WTC11 (cell line): ENCODE results near the gene CREB3L1. TPM values are rescaled to one million over a fixed set of nuclear protein-coding genes. Genes with fewer than 3 reads are reported as not detected.

Experiments
- ATAC-seq: fragments of 200-7000 bp; cut with Tn5 transposase; 2 replicates; pipeline ENCODE4 v1.10.0; 2021; ENCODE audit warnings: mild to moderate bottlenecking, moderate library complexity
- CTCF ChIA-PET: fragments of 300-600 bp; sonication (Branson Sonifier 250); formaldehyde crosslinking; loops from one replicate; lab custom pipeline; 2021; ENCODE audit warnings: antibody characterized with exemption; lab: Charles Lee
- POLR2A ChIA-PET: fragments of 350-600 bp; sonication (Branson Sonifier 250); formaldehyde crosslinking; loops from one replicate; lab custom pipeline; 2021; ENCODE audit warnings: antibody characterized with exemption; lab: Charles Lee
- DNase-seq: peaks from one replicate; pipeline ENCODE4 v3.0.0; 2021; ENCODE audit warnings: low spot score
- H3K27ac Mint-ChIP-seq: 2 replicates; pipeline ENCODE4 v1.8.0; 2021; ENCODE audit warnings: mixed read lengths
- H3K27me3 Mint-ChIP-seq: 2 replicates; pipeline ENCODE4 v1.8.0; 2021; ENCODE audit warnings: low read depth, mild to moderate bottlenecking, moderate library complexity, mixed read lengths
- H3K36me3 Mint-ChIP-seq: 2 replicates; pipeline ENCODE4 v1.8.0; 2021; ENCODE audit warnings: mixed read lengths
- H3K4me1 Mint-ChIP-seq: 2 replicates; pipeline ENCODE4 v1.8.0; 2022; ENCODE audit warnings: mixed read lengths
- H3K4me3 Mint-ChIP-seq: 2 replicates; pipeline ENCODE4 v1.8.0; 2021; ENCODE audit warnings: mild to moderate bottlenecking, moderate library complexity, mixed read lengths
- H3K9me3 Mint-ChIP-seq: 2 replicates; pipeline ENCODE4 v1.8.0; 2021; ENCODE audit warnings: mixed read lengths
- AFF4 ChIP-seq: sonication (generic); formaldehyde crosslinking; IDR thresholded peaks from 2 replicates; pipeline ENCODE4 v1.8.1; 2023; ENCODE audit warnings: mild to moderate bottlenecking, missing genetic modification reagents, borderline replicate concordance
- ARID4B ChIP-seq: sonication (generic); formaldehyde crosslinking; IDR thresholded peaks from 2 replicates; pipeline ENCODE4 v1.8.0; 2023; ENCODE audit warnings: missing genetic modification reagents, mild to moderate bottlenecking, borderline replicate concordance
- CBFB ChIP-seq: sonication (generic); formaldehyde crosslinking; IDR thresholded peaks from 2 replicates; pipeline ENCODE4 v1.8.1; 2022; ENCODE audit warnings: mild to moderate bottlenecking, low read depth, missing genetic modification reagents
- E2F4 ChIP-seq: sonication (generic); formaldehyde crosslinking; IDR thresholded peaks from 2 replicates; pipeline ENCODE4 v1.8.1; 2022; ENCODE audit warnings: low read depth, mild to moderate bottlenecking, moderate library complexity, missing genetic modification reagents, borderline replicate concordance
- PRDM15 ChIP-seq: sonication (generic); formaldehyde crosslinking; IDR thresholded peaks from 2 replicates; pipeline ENCODE4 v1.8.0; 2022; ENCODE audit warnings: missing genetic modification reagents
- SOX15 ChIP-seq: fragments of 250-450 bp; sonication (Bioruptor Pico); IDR thresholded peaks from 2 replicates; pipeline ENCODE4 v1.9.0; 2021; ENCODE audit warnings: mild to moderate bottlenecking
- TEAD1 ChIP-seq: sonication (generic); formaldehyde crosslinking; IDR thresholded peaks from 2 replicates; pipeline ENCODE4 v1.8.0; 2022; ENCODE audit warnings: mild to moderate bottlenecking, missing genetic modification reagents
- ZNF138 ChIP-seq: sonication (generic); formaldehyde crosslinking; conservative IDR thresholded peaks from 2 replicates; pipeline ENCODE4 v1.8.1; 2022; ENCODE audit warnings: mild to moderate bottlenecking, moderate library complexity, missing genetic modification reagents
- total RNA-seq: library from RNA; stranded (reverse); gene quantifications from 3 replicates; pipeline ENCODE4 v1.2.3, GENCODE V29; 2021
- TF ChIP-seq, protein P1 (sequence below): sonication (generic); formaldehyde crosslinking; IDR thresholded peaks from 2 replicates; pipeline ENCODE4 v1.8.1; 2022; ENCODE audit warnings: missing genetic modification reagents, borderline replicate concordance
- TF ChIP-seq, protein P2 (sequence below): fragments of 250-450 bp; sonication (Bioruptor Pico); conservative IDR thresholded peaks from 2 replicates; pipeline ENCODE4 v1.9.0; 2021; ENCODE audit warnings: mild to moderate bottlenecking
- TF ChIP-seq, protein P3 (sequence below): sonication (generic); formaldehyde crosslinking; IDR thresholded peaks from 2 replicates; pipeline ENCODE4 v1.8.1; 2023; ENCODE audit warnings: mild to moderate bottlenecking, moderate library complexity, missing genetic modification reagents

CREB3L1 gene
- total RNA-seq, 1 experiment from 2014 or later = 10.9 TPM

DNA sequence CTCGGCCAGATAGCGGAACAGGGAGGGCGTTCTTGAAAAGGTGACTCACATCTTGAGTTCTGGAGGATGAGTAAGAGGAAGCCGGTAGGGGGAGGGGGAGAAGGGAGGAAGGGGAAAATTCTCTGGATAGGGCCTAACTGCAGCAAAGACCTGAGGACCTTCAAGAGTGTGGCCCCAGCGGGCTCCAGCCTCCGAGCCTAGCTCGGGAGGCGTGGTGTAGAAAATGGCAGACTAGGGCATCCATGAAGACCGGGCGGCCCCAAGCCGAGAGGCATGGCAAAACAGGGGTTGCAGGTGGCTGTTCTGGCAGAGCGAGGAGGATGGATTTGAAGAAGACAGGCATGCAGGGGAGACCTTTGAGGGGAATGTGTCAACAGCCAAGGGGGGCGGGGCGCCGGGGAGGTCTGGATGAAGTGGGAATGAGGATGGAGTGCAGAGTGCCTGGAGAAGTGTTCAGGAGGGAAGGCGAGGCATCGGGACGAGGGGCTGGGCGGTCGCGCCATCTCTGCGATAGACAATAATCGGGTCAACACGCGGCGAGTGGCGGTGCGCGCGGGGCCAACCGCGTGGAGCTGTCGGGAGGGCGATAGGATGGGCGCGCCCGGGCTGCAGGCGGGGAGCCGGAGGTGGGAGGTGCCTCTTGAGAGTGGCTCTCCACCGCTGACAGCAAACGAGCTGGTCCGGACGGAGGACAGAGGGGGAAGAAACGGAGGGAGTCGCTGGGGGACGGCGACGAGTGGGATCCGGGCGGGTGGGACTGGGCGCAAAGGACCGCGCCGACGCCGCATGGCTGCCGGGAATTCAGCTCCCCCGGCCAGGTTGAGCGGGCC is 40.0 kb upstream of the CREB3L1 start (continued):
- TF ChIP-seq ARID4B (CRISPR knock-in tag) (peak; percentile 89; the same call in 1 of the 2 replicates), CBFB (CRISPR knock-in tag) (no peak), E2F4 (no peak), PRDM15 (CRISPR knock-in tag) (no peak)

GRCh38 chr11:46238078-46238966 is 39.1 kb upstream of the CREB3L1 start:
- ATAC-seq = peak; percentile 1; the same call in 1 of the 2 replicates
- H3K27ac Mint-ChIP-seq = no peak overlapping the region
- H3K4me1 Mint-ChIP-seq = peaks cover 43% of the 10 kb centered on the region
- peak overlapping the region; percentile 66 for H3K4me3 Mint-ChIP-seq
- H3K9me3 Mint-ChIP-seq = peaks cover 6% of the 10 kb centered on the region; the same call in 1 of the 2 replicates
- ChIA-PET POLR2A (interaction anchor here (0.8 to 4.3 kb wide), 10 partner anchors 10 to 316 kb away, joined by 3 to 43 read pairs (median 3); partner anchors contain the start of gene LARGE2), CTCF (interaction anchor here (1.0 to 5.7 kb wide), 43 partner anchors 10 to 468 kb away, joined by 3 to 119 read pairs (median 6); partner anchors contain the start of genes CHRM4, CREB3L1, DGKZ and LARGE2)
- peaks cover 2% of the 10 kb centered on the region; the same call in 1 of the 2 replicates for H3K36me3 Mint-ChIP-seq
- peaks cover 47% of the 10 kb centered on the region for H3K27me3 Mint-ChIP-seq
- peak; percentile 67 for DNase-seq
- TF ChIP-seq, protein P1, sequence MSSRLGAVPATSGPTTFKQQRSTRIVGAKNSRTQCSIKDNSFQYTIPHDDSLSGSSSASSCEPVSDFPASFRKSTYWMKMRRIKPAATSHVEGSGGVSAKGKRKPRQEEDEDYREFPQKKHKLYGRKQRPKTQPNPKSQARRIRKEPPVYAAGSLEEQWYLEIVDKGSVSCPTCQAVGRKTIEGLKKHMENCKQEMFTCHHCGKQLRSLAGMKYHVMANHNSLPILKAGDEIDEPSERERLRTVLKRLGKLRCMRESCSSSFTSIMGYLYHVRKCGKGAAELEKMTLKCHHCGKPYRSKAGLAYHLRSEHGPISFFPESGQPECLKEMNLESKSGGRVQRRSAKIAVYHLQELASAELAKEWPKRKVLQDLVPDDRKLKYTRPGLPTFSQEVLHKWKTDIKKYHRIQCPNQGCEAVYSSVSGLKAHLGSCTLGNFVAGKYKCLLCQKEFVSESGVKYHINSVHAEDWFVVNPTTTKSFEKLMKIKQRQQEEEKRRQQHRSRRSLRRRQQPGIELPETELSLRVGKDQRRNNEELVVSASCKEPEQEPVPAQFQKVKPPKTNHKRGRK (CRISPR knock-in tag) = no peak
- TF ChIP-seq TEAD1 (CRISPR knock-in tag) (peak; percentile 33; the same call in 1 of the 2 replicates), SOX15 (CRISPR knock-in tag) (no peak), ZNF138 (CRISPR knock-in tag) (no peak), AFF4 (no peak)
- TF ChIP-seq, protein P2, sequence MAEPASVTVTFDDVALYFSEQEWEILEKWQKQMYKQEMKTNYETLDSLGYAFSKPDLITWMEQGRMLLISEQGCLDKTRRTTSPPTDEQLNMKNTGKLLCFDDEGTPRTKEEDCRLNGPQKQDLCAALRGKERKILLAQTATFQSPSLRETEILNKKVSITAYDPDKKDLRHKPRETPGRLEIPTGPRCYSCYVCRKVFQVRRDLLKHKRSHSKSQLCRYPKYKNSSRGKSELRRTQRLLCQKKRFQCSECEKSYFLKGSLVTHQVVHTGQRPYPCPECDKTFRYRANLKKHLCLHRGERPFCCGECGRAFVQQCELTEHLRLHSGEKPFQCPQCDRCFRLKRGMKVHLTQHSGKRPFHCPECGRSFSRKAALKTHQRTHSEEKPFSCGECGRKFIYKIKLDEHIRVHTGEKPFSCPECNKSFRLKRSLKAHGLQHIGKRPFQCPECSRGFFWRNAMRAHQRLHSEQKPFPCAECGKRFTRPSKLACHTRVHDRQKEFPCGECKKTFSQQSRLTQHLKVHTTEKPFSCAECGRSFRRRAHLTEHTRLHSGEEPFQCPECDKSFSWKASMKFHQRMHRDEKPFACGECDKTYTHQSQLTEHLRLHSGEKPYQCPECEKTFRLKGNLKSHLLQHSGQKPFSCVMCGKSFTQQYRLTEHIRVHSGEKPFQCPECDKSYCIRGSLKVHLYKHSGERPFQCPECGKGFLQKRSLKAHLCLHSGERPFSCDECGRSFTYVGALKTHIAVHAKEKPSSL (CRISPR knock-in tag) = no peak
- TF ChIP-seq, protein P3, sequence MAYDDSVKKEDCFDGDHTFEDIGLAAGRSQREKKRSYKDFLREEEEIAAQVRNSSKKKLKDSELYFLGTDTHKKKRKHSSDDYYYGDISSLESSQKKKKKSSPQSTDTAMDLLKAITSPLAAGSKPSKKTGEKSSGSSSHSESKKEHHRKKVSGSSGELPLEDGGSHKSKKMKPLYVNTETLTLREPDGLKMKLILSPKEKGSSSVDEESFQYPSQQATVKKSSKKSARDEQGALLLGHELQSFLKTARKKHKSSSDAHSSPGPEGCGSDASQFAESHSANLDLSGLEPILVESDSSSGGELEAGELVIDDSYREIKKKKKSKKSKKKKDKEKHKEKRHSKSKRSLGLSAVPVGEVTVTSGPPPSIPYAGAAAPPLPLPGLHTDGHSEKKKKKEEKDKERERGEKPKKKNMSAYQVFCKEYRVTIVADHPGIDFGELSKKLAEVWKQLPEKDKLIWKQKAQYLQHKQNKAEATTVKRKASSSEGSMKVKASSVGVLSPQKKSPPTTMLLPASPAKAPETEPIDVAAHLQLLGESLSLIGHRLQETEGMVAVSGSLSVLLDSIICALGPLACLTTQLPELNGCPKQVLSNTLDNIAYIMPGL = 0 out of 2 replicates have a peak, but pooled peaks have one; percentile 28
